Fibroblast of pulmonary artery (primary cell): ENCODE measurements around the gene CTNNA2.

Source experiments
- DNase-seq: peaks from one replicate; pipeline ENCODE4 v3.0.0-alpha.2; 2010; ENCODE audit warnings: low read depth
- H3K4me3 ChIP-seq: replicated peaks from 2 replicates; pipeline ENCODE4 v1.5.1; 2011; ENCODE audit warnings: low read depth, mild to moderate bottlenecking, control low read depth, low read length, moderate library complexity
- CTCF ChIP-seq: IDR thresholded peaks from 2 replicates; pipeline ENCODE4 v1.5.1; 2011; ENCODE audit warnings: mild to moderate bottlenecking, control low read depth, low read length, inconsistent platforms; ENCODE audit errors: missing control alignments

The CTNNA2 gene

GRCh38 chr2:80370375-80371009 is 857.6 kb downstream of the CTNNA2 start:
- TF ChIP-seq CTCF: no peak
- no peak overlapping the region for H3K4me3 ChIP-seq
- no peak for DNase-seq

GRCh38 chr2:80374105-80374504 is 861.3 kb downstream of the CTNNA2 start:
- DNase-seq: no peak
- H3K4me3 ChIP-seq: no peak overlapping the region
- no peak for TF ChIP-seq CTCF

GRCh38 chr2:80377071-80377470 is 864.2 kb downstream of the CTNNA2 start:
- TF ChIP-seq CTCF: no peak
- DNase-seq: no peak
- no peak overlapping the region for H3K4me3 ChIP-seq

GRCh38 chr2:80380736-80381135 is 867.9 kb downstream of the CTNNA2 start:
- no peak overlapping the region for H3K4me3 ChIP-seq
- DNase-seq: no peak
- no peak for TF ChIP-seq CTCF

- no peak overlapping the region for H3K4me3 ChIP-seq
- no peak for DNase-seq
- no peak for TF ChIP-seq CTCF
Observed at GRCh38 chr2:80381666-80382065, 868.8 kb downstream of the CTNNA2 start.

GRCh38 chr2:80392441-80392840 is 879.6 kb downstream of the CTNNA2 start:
- H3K4me3 ChIP-seq: no peak overlapping the region
- no peak for TF ChIP-seq CTCF
- peak; percentile 22 for DNase-seq

GRCh38 chr2:80393991-80394390 is 881.1 kb downstream of the CTNNA2 start:
- no peak overlapping the region for H3K4me3 ChIP-seq
- no peak for TF ChIP-seq CTCF
- no peak for DNase-seq
